NCI-H2227 (cell line): ENCODE measurements around the gene UNC13D.
"Not testable (repeated sequence)": the region's sequence is repeated elsewhere in the genome, so short reads cannot be mapped to it uniquely, and the experiment has no call there.

Experiments used
- DNase-seq: peaks from one replicate; lab custom pipeline; 2025; ENCODE audit not compliant: unreplicated experiment; lab: John Stamatoyannopoulos, UW

The UNC13D gene

DNA sequence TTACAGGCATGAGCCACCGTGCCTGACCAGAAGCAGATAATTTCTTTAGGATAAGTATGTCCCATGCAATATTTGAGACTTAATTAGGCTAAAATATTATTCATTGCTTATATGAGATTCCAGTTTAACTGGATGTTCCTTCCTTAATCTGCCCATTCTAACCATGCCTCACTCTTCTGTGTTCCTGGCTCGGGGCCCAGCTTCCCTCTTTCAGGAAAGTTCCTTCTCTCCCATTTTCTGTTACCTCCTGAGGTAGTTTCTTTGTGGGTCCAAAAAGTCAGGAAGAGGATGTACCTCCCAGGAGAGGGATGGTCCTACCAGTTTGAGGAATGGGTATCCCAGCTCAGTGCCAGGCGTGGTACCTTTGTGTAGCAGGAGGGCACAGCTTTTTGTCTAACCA, 36.3 kb downstream of the UNC13D start:
- DNase-seq: no peak

DNA sequence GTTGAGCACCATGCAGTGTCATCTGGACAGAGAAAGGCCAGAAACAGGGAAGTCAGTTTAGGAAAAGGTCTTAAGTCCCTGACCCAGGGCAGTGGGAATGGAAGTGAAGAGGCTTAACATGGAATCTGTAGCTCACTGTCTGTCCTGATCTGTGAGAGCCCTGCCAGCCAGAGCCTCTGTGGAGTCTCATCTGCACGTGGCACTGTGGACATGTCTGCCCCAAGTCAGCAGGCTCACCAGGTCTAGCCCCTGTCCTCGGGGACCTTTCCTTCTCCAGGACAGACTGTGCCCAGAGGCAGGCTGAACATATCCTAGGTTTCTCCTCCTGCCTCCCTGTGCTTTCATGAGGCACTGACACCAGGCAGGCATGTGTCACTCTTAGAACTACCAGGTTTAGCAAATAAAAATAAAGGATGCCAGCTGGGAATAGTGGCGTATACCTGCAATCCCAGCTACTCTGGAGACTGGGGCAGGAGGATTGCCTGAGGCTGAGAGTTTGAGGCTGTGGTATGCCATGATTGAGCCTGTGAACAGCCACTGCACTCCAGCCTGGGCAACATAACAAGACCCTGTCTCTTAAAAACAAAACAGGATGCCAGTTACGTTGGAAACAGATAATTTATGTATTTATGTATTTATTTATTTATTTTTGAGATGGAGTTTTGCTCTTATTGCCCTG, 37.2 kb downstream of the UNC13D start:
- DNase-seq: no peak

DNA sequence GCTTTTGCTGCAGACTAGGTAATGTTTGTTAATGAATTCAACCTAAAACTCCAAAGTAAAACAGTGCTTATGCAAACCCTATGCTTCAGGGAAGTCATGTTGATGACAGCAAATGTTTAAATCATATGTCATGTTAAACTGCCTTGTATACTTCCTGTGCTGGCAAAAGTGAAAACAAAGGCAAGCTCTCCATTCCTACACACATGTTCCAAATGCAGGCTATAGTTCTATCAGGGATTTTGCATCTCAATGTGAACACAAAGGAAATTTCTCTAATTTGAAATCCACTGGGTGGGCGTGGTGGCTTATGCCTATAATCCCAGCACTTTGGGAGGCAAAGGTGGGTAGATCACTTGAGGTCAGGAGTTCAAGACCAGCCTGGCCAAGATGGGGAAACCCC, 40.3 kb downstream of the UNC13D start:
- DNase-seq: no peak

DNA sequence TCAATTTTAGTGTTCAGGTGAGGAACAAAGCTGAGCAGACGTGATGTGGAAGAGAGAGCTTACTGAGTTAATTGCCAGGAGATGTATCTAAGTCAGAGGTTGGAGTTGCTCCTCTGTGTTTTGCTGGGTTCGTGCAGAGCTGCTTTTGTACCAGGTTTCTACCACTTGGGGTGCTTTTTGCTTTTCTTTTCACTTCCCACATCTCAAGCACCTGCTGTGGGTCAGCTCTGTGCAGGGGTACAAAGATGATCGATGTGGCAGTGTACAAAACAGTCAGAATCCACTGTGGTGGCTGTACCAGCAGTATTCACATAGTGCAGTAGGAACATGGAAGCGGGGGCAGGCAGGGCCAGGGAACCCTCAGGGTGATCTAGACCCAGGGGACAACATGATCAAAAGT, 44.8 kb downstream of the UNC13D start:
- DNase-seq: no peak

DNA sequence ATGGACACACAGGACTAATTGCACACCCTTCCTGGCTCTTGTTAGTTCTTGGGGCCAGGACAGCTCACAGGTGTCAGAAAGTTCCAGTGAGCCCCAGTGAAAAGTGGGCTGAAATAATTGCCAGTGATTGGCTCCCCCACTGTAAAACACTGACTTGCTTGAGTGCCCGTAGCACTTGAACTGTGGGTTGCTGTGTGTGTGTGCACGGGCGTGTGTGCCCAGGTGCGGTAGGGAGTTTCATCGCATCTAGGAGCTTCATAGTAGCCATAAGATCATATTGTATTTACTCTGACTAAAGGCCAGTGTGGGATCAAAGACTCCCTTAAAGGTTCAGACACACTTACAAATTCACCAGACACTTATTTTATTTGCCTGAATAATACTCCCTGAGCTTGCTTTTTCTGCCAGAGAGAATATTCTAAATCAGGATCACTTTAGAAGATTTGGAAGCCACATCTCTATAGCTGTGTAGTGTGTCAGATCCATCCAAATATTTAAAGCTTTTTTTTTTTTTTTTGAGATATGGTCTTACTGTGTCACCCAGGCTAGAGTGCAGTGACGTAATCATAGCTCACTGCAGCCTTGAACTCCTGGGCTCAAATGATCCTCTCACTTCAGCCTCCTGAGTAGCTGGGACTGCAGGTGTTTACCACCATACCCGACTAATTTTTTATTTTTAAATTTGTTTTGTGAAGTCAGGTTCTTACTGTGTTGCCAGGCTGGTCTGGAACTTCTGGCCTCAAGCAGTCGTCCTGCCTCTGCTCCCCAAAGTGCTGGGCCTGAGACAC, 48.2 kb downstream of the UNC13D start:
- DNase-seq: no peak

DNA sequence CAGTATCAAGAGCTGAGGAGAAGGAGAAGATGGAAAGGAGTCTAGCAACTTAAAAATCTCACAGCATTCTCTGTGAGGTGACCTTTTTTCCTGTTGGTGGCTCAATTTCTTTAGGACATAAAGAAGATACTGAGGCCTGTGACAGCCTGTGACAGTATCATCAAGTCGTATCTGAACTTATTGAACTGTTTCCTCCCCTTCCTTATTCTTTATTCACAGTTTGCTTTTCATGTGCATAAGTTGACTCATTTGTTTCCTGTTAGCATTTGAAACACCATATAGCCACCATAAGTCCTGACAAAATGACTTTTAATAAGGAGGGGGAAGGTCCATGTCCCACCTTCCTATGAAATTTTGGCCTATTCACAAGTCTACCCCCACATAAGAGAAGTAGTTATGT, 50.7 kb downstream of the UNC13D start:
- DNase-seq: no peak

DNA sequence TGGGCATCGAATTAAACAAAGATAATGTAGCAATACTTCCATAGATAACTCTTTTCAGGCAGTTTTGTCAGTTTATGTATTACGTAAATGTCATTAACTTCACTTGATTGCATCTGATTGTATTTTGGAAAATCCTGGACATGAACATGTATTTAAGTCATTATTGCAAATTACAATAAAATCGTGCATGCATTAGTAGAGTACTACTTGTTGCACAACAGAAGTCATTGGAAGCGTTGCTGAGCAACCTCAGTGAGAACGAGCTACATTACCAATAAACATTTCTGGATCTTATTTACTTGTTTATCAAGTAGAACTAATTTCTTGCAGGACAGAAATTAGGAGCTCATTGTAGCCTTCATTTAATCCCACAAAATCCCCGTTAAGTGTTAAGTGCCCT, 53.0 kb downstream of the UNC13D start:
- no peak for DNase-seq

DNA sequence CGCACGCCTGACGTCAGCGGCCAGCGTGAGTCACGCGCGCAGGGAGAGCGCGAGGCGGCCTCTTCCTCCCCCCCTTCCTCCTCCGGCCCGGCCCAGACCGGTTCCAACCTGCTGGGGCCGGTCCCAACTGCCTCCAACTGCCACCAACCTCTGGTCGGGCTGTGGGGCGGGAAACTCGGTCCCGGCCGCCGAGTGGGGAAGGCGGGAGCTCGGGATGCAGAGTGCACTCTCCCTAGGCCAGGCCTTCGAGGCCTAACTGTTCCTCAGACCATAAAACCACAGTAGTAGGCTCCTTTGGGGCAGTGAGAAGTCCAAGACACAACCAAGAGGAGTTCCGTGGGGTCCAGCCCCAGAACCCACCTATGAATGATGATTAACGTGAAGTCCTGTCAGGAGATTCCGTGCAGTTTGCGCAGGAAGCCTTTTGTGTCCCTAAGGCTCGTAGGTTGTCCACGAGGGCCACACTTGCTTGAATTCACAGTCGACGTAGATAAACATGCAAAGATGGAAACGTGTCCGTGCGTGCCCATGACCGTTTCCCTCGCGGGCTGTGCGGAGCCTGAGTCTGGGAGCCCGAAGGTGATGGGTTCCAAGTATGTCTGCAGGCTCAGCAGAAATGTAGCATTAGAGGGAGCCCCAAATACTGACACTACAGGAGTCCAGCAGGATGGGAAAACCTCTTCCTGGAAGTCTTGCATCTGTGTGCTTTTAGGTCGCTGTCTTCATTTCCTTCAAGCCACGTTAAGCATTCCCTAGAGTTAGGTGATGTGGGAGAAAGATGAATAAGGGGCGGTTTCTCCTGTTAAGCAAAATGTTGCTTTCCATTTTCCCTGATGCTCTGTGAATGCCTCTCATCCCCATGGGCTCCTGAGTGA, 59.0 kb downstream of the UNC13D start:
- peak; percentile 96 for DNase-seq

DNA sequence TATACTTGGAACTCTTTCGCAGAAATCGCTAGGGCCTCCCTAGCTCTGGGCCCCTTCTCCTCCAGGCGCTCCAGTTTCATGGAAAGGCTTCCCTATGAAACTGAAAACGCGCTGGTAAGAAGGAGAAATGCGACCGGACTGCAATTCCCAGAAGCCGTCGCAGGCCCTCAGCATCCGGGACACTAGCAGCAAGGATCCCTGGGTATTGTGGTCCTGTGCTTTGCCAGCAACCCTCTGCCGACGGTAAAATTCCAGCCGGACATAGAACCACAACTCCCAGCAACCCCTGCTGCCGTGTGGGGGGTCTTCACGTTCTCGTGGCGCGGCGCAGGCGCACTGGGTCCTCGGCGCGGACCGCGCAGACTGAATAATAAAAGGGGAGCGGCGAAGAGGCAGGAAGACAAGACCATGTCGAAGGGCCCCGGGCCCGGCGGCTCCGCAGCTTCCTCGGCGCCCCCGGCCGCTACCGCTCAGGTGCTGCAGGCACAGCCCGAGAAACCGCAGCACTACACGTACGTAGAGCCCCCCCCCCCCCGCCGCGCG, 59.7 kb downstream of the UNC13D start, which contains the start of gene UNK:
Gene UNK, plus strand, starts transcription at position 334 of the 543 bp plus-strand sequence. Its CDS starts 75 bp downstream, at position 409.
- DNase-seq: peak; percentile 99

DNA sequence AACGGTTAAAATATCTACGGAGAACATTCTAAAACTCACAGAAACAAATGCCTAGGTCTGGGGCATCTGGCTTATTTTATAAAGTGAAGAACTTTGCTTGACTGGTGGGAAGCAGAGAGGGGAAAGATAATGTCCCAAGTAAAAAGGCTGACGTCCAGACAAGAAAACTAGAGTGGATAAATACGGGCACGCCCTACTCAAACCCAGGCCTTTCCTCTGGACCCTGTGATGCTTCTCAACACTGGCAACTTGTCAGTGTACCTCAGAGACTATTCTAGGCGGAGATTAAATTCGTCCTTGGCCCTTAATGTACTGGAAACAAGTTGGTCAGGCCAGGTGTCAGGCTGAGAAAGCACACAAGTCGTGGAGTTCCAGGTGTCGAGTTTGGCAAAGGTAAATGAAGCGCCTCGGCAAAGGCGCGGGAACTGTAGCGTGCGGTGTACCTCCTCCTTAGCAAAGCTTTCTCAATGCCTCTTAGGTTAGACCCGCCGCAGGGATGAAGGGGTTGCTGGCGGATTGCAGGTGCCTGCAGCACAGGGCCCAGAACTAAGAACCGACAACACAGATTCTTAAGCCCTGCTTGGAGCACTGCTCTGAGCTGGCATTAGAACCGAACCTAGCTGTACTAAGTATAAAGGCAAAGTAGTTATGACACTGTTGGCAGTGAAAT, 60.3 kb downstream of the UNC13D start:
- peak; percentile 65 for DNase-seq

DNA sequence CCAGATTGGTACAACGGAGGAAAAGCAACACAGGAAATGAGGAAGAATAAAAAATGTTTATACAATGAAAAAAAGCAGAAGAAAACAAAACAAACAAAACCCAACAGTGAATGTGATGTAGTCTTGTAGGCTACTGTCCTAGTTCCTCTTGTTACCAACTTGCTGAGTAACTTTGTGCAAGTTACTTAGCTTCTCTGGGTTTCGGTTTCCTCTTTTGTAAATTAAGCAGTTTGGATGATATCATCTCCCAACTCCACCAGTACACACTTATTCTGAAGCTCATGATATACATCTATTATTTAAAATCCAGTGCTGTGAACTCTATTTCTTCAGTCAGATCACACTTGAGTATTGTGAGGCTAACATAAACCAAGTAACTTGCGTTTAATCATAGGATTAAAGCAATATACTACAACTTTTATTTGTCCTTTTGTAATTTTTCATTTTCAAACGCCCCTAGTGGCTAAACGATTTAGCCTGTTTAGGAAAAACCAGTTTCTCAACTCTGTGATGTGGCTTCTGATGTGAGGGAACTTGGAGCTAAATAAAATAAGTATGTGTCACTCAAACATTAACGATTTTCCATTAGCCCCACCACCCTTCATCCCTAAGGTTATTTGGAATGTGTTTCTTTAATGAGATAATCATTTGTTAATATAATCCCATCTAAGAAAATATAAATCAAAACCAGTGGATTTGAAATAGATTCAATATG, 61.0 kb downstream of the UNC13D start:
- peak; percentile 62 for DNase-seq

DNA sequence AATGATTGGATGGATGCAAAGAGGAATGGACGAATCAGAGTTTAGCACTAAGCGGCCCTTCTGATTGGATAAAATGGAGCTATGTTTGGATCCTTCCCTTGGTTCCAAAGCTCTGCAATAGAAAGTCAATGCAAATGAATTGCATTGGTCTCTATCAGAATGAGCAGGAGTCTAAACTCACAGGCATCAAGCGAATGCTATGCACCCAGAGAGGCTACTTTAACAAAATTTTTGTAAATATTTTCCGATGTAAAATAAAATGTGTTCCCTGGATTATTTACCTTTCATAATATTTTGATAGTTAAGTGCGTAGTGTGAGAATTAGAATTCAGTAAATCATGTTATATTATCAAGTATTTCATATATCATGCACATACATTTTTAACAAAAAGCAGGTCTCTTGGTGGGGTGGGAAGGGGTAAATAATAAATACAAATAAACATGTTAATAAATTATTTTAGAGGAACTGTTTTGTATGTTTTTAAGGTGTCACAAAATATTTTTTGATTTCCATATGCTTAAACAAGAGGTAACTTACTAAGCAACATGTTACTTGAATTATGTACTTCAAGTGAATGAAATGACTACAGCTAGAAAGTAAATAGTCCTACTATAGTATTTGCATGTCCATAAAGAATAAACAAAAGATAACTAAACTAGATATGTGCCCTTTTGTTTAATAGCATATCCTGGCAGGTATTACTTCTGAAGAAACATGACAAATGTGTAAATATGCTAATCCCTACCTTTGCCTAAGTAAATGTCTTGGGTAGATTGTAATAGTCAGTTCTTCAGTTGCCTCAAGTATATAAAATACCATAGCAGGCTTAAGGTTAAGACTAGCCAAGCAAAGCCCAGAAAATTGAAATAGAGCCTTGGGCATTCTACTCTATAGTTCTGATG, 64.0 kb downstream of the UNC13D start:
- no peak for DNase-seq

DNA sequence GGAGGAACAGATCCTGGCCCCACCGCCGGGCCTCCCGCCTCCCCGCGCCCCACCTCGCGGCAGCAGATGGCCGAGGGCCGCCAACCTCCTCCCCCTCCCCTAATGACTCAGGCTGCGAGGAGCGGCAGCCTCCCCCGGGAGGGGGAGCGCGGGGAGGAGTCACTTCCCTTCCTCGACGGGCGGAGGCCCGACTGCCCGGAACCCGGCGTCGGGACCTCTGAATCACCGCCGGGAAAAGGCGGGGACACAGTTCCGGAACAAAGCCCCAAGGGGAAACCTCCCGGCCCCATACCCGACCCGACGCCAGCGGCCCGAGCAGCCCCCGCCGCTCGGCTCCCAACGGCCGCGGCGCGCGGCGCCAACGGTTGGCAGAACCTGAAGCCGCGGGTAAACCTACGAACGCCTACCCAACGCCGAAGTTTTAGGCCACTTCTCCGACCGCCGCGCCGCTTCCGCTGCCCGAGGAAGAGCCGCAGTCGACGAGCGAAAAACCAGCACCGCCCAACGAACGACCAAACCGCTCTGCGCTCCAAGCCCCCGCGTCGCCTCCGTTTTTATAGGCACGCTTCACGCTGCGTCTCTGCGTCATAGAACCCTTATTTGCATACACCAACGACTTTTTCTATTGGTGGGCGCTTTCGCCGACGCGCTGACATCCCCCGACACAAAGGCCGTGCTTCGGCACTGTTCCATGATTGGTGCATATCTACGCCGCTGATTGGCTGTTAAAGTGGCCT, 64.8 kb downstream of the UNC13D start:
- DNase-seq: peak; percentile 99

DNA sequence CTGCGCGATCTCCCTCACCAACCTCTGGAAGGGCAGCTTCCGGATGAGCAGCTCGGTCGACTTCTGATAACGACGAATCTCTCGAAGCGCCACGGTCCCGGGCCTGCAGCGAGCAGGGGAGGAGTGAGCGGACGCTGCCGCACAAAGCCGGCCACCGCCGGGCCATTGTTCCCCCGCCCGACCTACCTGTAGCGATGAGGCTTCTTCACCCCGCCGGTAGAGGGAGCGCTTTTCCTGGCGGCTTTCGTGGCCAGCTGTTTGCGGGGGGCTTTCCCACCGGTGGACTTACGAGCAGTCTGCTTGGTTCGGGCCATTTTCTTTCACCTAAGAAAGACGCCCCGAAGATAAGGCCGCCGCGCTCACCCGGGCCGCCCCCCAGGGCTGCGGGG, 65.3 kb downstream of the UNC13D start:
- no peak for DNase-seq

DNA sequence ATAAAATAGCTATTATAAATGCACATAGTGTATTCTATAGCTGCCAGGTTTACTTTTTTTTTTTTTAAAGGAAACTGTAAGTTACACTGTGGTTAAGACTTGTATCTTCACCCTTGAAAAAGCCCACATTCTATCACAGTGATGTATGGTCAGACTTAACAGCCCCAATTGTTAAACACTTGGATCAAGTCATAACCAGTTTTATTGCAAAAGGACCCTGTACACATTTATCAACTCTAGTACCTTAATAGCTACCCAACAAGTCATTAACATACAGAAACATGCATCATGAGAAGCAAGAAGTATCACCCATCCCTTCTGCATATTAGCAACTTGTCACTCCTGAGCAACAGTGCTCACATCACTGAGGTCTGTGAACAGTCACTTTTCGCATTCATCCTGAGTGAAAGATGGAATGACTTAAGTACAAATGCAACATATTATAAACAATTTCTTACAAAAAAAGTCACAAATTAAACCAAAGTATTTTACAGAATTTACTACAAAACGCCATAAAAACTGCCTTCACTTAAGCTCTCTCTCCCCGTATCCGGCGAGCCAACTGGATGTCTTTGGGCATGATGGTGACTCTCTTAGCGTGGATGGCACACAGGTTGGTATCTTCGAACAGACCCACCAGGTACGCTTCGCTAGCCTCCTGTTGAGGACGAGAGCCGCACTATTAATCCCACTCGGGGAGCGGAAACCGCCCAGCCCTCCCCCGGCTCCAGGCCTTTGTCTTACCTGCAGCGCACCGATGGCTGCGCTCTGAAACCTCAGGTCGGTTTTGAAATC, 65.9 kb downstream of the UNC13D start:
- DNase-seq: not testable (repeated sequence)

DNA sequence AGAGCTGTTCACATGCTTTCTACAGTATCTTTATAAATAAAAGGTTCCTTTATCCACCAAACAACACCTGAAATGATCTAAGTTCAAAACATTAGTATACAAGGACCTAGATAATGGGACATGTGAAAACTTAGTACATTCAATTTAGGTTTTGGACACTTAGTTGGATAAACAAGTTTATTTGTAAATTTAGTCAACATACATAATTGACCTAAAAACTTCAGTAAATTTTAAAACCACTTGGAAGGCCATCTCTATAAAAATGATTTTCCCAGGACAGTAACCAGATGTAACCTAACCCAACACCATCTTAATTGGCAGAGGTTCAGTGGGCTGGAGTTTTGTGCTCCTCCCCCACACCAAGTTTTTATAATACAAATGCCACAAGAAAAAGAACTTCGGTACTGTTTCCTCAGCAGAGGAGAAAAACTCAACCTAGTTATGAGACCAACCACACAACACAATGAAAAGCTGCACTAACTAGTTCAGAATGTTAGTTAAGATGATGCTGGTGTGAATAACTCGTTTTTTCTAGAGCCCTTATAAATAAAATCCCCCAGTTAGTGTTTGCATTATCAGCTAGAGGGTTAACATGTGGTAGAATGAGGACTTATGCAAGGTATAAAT, 66.8 kb downstream of the UNC13D start:
- DNase-seq: no peak
